Mesenchymal stem cell (in vitro differentiated cells and primary cell): ENCODE measurements around the gene CATSPER2.
"Not testable (repeated sequence)": the region's sequence is repeated elsewhere in the genome, so short reads cannot be mapped to it uniquely, and the experiment has no call there.

ENCODE experiments used
- DNase-seq: peaks from one replicate; pipeline ENCODE4 v3.0.0-alpha.2; 2013
- H2AFZ ChIP-seq: one replicate; pipeline ENCODE4 v1.6.1; 2013; ENCODE audit warnings: low read depth, mild to moderate bottlenecking, control low read depth, inconsistent platforms, low read length, moderate library complexity
- H2AK5ac ChIP-seq: 2 replicates; pipeline ENCODE4 v1.6.1; 2013; ENCODE audit warnings: low read length, moderate library complexity, mild to moderate bottlenecking, inconsistent platforms; ENCODE audit not compliant: severe bottlenecking
- H2BK120ac ChIP-seq: one replicate; pipeline ENCODE4 v1.6.1; 2013; ENCODE audit warnings: low read depth, mild to moderate bottlenecking, inconsistent platforms, low read length, moderate library complexity
- H2BK12ac ChIP-seq, 2 experiments: one replicate each; pipeline ENCODE4 v1.6.1; 2013; ENCODE audit warnings: inconsistent platforms in 2 of 2, low read length in 2 of 2, mild to moderate bottlenecking in 2 of 2, moderate library complexity in 2 of 2, control low read depth in 1 of 2
- H2BK15ac ChIP-seq: one replicate; pipeline ENCODE4 v1.6.1; 2013; ENCODE audit warnings: mild to moderate bottlenecking, low read depth, inconsistent platforms; ENCODE audit not compliant: poor library complexity, severe bottlenecking
- H2BK5ac ChIP-seq: 2 replicates; pipeline ENCODE4 v1.6.1; 2013; ENCODE audit warnings: low read depth, mild to moderate bottlenecking, low read length, control low read depth, inconsistent platforms; ENCODE audit not compliant: poor library complexity, severe bottlenecking
- H3K14ac ChIP-seq, 2 experiments: one replicate each; pipeline ENCODE4 v1.6.1; 2013; ENCODE audit warnings: inconsistent platforms in 2 of 2, low read length in 2 of 2, control low read depth in 1 of 2, mild to moderate bottlenecking in 1 of 2, moderate library complexity in 1 of 2
- H3K18ac ChIP-seq, 2 experiments: one replicate each; pipeline ENCODE4 v1.6.1; 2013; ENCODE audit warnings: inconsistent platforms in 2 of 2, low read length in 2 of 2, control low read depth in 1 of 2, low read depth in 1 of 2, mild to moderate bottlenecking in 1 of 2
- H3K23ac ChIP-seq, 2 experiments: one replicate each; pipeline ENCODE4 v1.6.1; 2013; ENCODE audit warnings: inconsistent platforms in 2 of 2, low read length in 2 of 2, mild to moderate bottlenecking in 2 of 2, moderate library complexity in 2 of 2, control low read depth in 1 of 2
- H3K27ac ChIP-seq: 2 replicates; pipeline ENCODE4 v1.5.1; 2013; ENCODE audit warnings: mild to moderate bottlenecking, moderate library complexity, low read length, control low read depth, inconsistent platforms; ENCODE audit not compliant: poor library complexity, severe bottlenecking
- H3K27me3 ChIP-seq, 2 experiments: 2 replicates each; pipeline versions ENCODE4 v1.6.1 to v1.7.0; 2013; ENCODE audit warnings: low read length in 2 of 2, mild to moderate bottlenecking in 2 of 2, moderate library complexity in 2 of 2, control low read depth in 1 of 2, inconsistent platforms in 1 of 2; ENCODE audit not compliant: control insufficient read depth in 1 of 2, insufficient read depth in 1 of 2
- H3K36me3 ChIP-seq, 2 experiments: 2 replicates each; pipeline versions ENCODE4 v1.6.1 to v1.7.0; 2013; ENCODE audit warnings: low read length in 2 of 2, control low read depth in 1 of 2, inconsistent platforms in 1 of 2, low read depth in 1 of 2, mild to moderate bottlenecking in 1 of 2; ENCODE audit not compliant: insufficient read depth in 2 of 2, control insufficient read depth in 1 of 2
- H3K4ac ChIP-seq, 2 experiments: one replicate each; pipeline ENCODE4 v1.6.1; 2013; ENCODE audit warnings: inconsistent platforms in 2 of 2, low read length in 2 of 2, mild to moderate bottlenecking in 2 of 2, moderate library complexity in 2 of 2, control low read depth in 1 of 2, low read depth in 1 of 2
- H3K4me1 ChIP-seq: 2 replicates; pipeline ENCODE4 v1.6.1; 2013; ENCODE audit warnings: low read depth, low read length, control low read depth; ENCODE audit not compliant: control insufficient read depth, insufficient read depth
- H3K4me2 ChIP-seq: 2 replicates; pipeline ENCODE4 v1.6.1; 2013; ENCODE audit warnings: low read length, mild to moderate bottlenecking, inconsistent platforms; ENCODE audit not compliant: poor library complexity, severe bottlenecking
- H3K4me3 ChIP-seq, 2 experiments: 2 replicates each; pipeline versions ENCODE4 v1.5.1 to v1.7.0; 2013; ENCODE audit warnings: low read length in 2 of 2, mild to moderate bottlenecking in 2 of 2, control low read depth in 1 of 2, low read depth in 1 of 2; ENCODE audit not compliant: insufficient read depth in 1 of 2
- H3K79me1 ChIP-seq: replicated peaks from 2 replicates; pipeline ENCODE4 v1.6.1; 2013; ENCODE audit warnings: mild to moderate bottlenecking, control low read depth, low read length, inconsistent platforms; ENCODE audit not compliant: poor library complexity, severe bottlenecking
- H3K9ac ChIP-seq: 2 replicates; pipeline ENCODE4 v1.7.0; 2013; ENCODE audit warnings: mild to moderate bottlenecking, low read length, moderate library complexity
- H3K9me3 ChIP-seq: 2 replicates; pipeline ENCODE4 v1.7.0; 2013; ENCODE audit warnings: mild to moderate bottlenecking, low read length; ENCODE audit not compliant: control insufficient read depth
- H4K8ac ChIP-seq: one replicate; pipeline ENCODE4 v1.6.1; 2013; ENCODE audit warnings: inconsistent platforms, mild to moderate bottlenecking, low read length, moderate library complexity
- H4K91ac ChIP-seq: one replicate; pipeline ENCODE4 v1.6.1; 2013; ENCODE audit warnings: mild to moderate bottlenecking, low read length, inconsistent platforms
- WGBS: methylation state at CpG from one replicate; pipeline ENCODE4 v1.1.7; 2013; ENCODE audit warnings: mixed read lengths; 5-methylcytosine and 5-hydroxymethylcytosine counted together

CATSPER2 gene

DNA sequence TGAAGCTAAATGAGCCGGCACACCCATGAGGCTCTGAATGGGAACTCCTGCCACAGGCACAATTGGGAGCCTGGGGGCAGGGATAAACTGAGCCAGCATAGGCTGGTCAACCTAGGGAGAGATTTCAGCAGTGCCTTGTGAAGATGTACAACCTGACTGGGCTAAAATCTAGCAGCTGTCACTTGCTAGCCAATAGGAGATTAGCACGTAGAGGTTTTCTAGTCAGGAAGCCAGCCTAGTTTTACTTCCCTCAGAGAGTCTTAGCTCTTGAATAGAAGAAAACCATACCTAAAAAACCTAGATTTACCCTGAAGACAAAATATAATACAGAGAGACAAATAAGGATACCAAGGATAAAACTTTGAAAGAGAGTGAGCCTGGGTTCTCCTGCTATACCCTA lies 13.6 kb upstream of the CATSPER2 start:
- not testable (repeated sequence) for H3K4ac ChIP-seq, H3K27me3 ChIP-seq, H3K9me3 ChIP-seq, H2BK12ac ChIP-seq, DNase-seq, H3K23ac ChIP-seq, H3K4me1 ChIP-seq, H2BK120ac ChIP-seq, H3K27ac ChIP-seq, H3K18ac ChIP-seq, H2AFZ ChIP-seq, H2BK5ac ChIP-seq, H3K36me3 ChIP-seq, H3K9ac ChIP-seq, H4K91ac ChIP-seq, H3K14ac ChIP-seq, H4K8ac ChIP-seq, H2AK5ac ChIP-seq, H3K4me3 ChIP-seq, H2BK15ac ChIP-seq, H3K79me1 ChIP-seq, H3K4me2 ChIP-seq
- no CpG with 5 or more reads among the region's 2 CpGs for WGBS

GRCh38 chr15:43659727-43660126 lies 11.1 kb upstream of the CATSPER2 start:
- H2AFZ ChIP-seq, H2BK12ac ChIP-seq, H3K4ac ChIP-seq, H3K4me3 ChIP-seq, H2BK120ac ChIP-seq, H3K23ac ChIP-seq, H3K9ac ChIP-seq, H4K91ac ChIP-seq, H3K79me1 ChIP-seq, H3K18ac ChIP-seq, H4K8ac ChIP-seq, DNase-seq, H3K27ac ChIP-seq, H3K9me3 ChIP-seq, H3K4me2 ChIP-seq, H2BK5ac ChIP-seq, H3K36me3 ChIP-seq, H2BK15ac ChIP-seq, H3K27me3 ChIP-seq, H3K14ac ChIP-seq, H3K4me1 ChIP-seq, H2AK5ac ChIP-seq: not testable (repeated sequence)
- WGBS = no CpG with 5 or more reads among the region's 10 CpGs

- WGBS = 93% methylated on average over 7 of the region's 16 CpGs
Observed at GRCh38 chr15:43649430-43649926, 834 bp upstream of the CATSPER2 start.

GRCh38 chr15:43638464-43639204 lies 10.0 kb downstream of the CATSPER2 start:
- not testable (repeated sequence) for H3K27me3 ChIP-seq, H3K4ac ChIP-seq, H2BK5ac ChIP-seq, H2BK12ac ChIP-seq, H2BK120ac ChIP-seq, H3K9ac ChIP-seq, H3K36me3 ChIP-seq, H2AK5ac ChIP-seq, H2BK15ac ChIP-seq, H3K4me1 ChIP-seq, H4K8ac ChIP-seq, H3K4me2 ChIP-seq, H3K4me3 ChIP-seq, H2AFZ ChIP-seq, H3K9me3 ChIP-seq, H4K91ac ChIP-seq, H3K27ac ChIP-seq, H3K18ac ChIP-seq, H3K23ac ChIP-seq, H3K79me1 ChIP-seq, H3K14ac ChIP-seq
- 88% methylated on average over 6 of the region's 8 CpGs for WGBS
- DNase-seq = peak; percentile 1

More at GRCh38 chr15:43649430-43649926, 834 bp upstream of the CATSPER2 start:
- not testable (repeated sequence) for H3K27me3 ChIP-seq, H3K4me1 ChIP-seq, H3K23ac ChIP-seq, H3K4me3 ChIP-seq, H3K9ac ChIP-seq, H2BK15ac ChIP-seq, H3K18ac ChIP-seq, H4K8ac ChIP-seq, H2BK120ac ChIP-seq, H3K9me3 ChIP-seq, H2AFZ ChIP-seq, H3K4me2 ChIP-seq, H3K14ac ChIP-seq, H3K27ac ChIP-seq, H3K4ac ChIP-seq, H2BK5ac ChIP-seq, H3K79me1 ChIP-seq, DNase-seq, H2AK5ac ChIP-seq, H2BK12ac ChIP-seq, H4K91ac ChIP-seq
- H3K36me3 ChIP-seq = peaks cover 0 to 12% of the 10 kb centered on the region in 2 experiments
